Panc1 (cell line): ENCODE data around the gene SLC9A3.

ENCODE experiments used
- POLR2AphosphoS5 ChIP-seq: IDR thresholded peaks from 2 replicates; pipeline ENCODE4 v1.6.1; 2012; ENCODE audit warnings: mild to moderate bottlenecking, low read depth, low read length, moderate library complexity
- TCF7L2 ChIP-seq: IDR thresholded peaks from 2 replicates; pipeline ENCODE4 v1.6.1; 2011; ENCODE audit warnings: mild to moderate bottlenecking, low read depth, low read length, inconsistent platforms
- TF ChIP-seq, protein P1 (sequence below): fragments of 450-650 bp; IDR thresholded peaks from 2 replicates; pipeline ENCODE4 v1.5.1; 2017; ENCODE audit warnings: mild to moderate bottlenecking

DNA sequence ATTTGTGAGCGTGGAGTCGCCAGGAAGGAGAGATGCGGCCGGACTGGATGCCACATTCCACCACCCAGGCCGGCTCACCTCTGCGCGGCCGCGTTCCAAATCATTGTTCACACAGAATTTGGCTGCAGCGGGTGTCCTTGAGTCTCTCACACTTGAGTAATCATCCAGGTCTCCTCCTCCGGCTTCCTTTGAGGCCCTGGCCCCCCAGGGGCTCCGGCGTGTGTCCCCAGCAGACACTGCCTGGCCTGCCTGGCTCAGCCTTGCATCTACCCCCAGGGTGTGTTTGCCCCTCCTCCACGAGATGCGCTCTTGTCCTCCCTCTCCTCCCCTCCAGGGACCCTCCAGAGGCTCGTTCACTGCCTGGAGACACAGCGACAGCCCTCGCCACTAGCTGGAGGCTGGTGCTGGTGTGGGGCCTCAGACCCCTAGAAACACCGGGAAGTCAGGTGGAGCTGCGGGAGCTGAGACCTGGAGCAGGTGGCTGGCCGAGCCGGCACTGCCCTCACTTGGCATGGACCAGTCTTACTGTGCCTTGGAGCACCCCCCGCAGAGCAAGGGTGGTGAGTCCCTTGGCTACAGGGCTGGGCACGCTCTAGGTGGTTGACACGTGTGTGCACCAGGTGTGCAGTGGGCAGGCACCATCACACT, 7.0 kb upstream of the SLC9A3 start:
- TF ChIP-seq, protein P1, sequence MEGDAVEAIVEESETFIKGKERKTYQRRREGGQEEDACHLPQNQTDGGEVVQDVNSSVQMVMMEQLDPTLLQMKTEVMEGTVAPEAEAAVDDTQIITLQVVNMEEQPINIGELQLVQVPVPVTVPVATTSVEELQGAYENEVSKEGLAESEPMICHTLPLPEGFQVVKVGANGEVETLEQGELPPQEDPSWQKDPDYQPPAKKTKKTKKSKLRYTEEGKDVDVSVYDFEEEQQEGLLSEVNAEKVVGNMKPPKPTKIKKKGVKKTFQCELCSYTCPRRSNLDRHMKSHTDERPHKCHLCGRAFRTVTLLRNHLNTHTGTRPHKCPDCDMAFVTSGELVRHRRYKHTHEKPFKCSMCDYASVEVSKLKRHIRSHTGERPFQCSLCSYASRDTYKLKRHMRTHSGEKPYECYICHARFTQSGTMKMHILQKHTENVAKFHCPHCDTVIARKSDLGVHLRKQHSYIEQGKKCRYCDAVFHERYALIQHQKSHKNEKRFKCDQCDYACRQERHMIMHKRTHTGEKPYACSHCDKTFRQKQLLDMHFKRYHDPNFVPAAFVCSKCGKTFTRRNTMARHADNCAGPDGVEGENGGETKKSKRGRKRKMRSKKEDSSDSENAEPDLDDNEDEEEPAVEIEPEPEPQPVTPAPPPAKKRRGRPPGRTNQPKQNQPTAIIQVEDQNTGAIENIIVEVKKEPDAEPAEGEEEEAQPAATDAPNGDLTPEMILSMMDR, result no peak
- TF ChIP-seq TCF7L2 (no peak), POLR2AphosphoS5 (no peak)
